Stomach (tissue), 9 donors: ENCODE results near the gene CALML6. TPM values are rescaled to one million over a fixed set of nuclear protein-coding genes. Genes with fewer than 3 reads are reported as not detected.

ENCODE experiments used
- DNase-seq, 2 donors: peaks; one replicate each; pipeline versions ENCODE4 v3.0.0 to v3.0.0-alpha.2; 2013 to 2019
- H3K27ac ChIP-seq, 5 donors: fragments of 200-600 bp in 4 of 5; sonication (generic) in 4 of 5; one replicate each; pipeline ENCODE4 v1.5.1; 2013 to 2019; ENCODE audit warnings: mild to moderate bottlenecking in 1 of 5, moderate library complexity in 1 of 5
- H3K27me3 ChIP-seq, 3 donors: fragments of 200-600 bp; sonication (generic); one replicate each; pipeline ENCODE4 v1.5.1; 2017 to 2019; ENCODE audit warnings: mixed run types in 1 of 3
- H3K36me3 ChIP-seq, 4 donors: fragments of 200-600 bp; sonication (generic); 1 replicate in 3 of 4; 2 replicates in 1 of 4; pipeline ENCODE4 v1.5.1; 2016 to 2019
- H3K4me1 ChIP-seq, 4 donors: fragments of 200-600 bp; sonication (generic); one replicate each; pipeline ENCODE4 v1.5.1; 2016 to 2019
- H3K4me3 ChIP-seq, 4 donors: fragments of 200-600 bp; sonication (generic) in 3 of 4; one replicate each; pipeline ENCODE4 v1.5.1; 2016 to 2019; ENCODE audit warnings: mild to moderate bottlenecking in 1 of 4
- H3K9me3 ChIP-seq, 4 donors: fragments of 200-600 bp; sonication (generic); one replicate each; pipeline ENCODE4 v1.5.1; 2016 to 2019
- CTCF ChIP-seq, 7 experiments: fragments of 450-650 bp in 4 of 7; fragments of 200-600 bp in 3 of 7; sonication (generic) in 3 of 7; IDR thresholded peaks; one replicate each; pipeline ENCODE4 v1.5.1; 2016 to 2019; ENCODE audit warnings: antibody characterized with exemption in 7 of 7, control low read depth in 2 of 7, mild to moderate bottlenecking in 1 of 7
- EP300 ChIP-seq: sonication (generic); formaldehyde crosslinking; IDR thresholded peaks from one replicate; pipeline ENCODE4 v1.6.1; 2017; ENCODE audit warnings: antibody characterized with exemption
- POLR2A ChIP-seq, 4 donors: fragments of 450-650 bp; IDR thresholded peaks; one replicate each; pipeline ENCODE4 v1.6.1; 2016; ENCODE audit warnings: antibody characterized with exemption in 4 of 4, control low read depth in 2 of 4, mild to moderate bottlenecking in 1 of 4, moderate library complexity in 1 of 4
- POLR2AphosphoS5 ChIP-seq, 3 donors: sonication (generic); formaldehyde crosslinking; IDR thresholded peaks; one replicate each; pipeline ENCODE4 v1.6.1; 2016; ENCODE audit warnings: antibody characterized with exemption in 3 of 3
- WGBS, 5 donors: extraction: QIAGEN DNeasy Blood & Tissue Kit in 3 of 5; methylation state at CpG; one replicate each; pipeline versions ENCODE4 v1.1.5 to v1.1.7; 2013 to 2018; 5-methylcytosine and 5-hydroxymethylcytosine counted together
- intact Hi-C: fragments of 100-400 bp; cut with DNase I; formaldehyde crosslinking; loops from one replicate; pipeline ENCODE4 v1.15.1; 2023; ENCODE audit warnings: low total_unique reads
- polyA plus RNA-seq, 3 donors: library from polyadenylated mRNA; stranded (reverse); fragments of 200-250 nt; gene quantifications; one replicate each; pipeline ENCODE4 v1.2.3, GENCODE V29; 2013
- total RNA-seq, 5 donors: library from RNA; depleted of rRNA; stranded (reverse); fragments of >200 nt; gene quantifications; one replicate each; pipeline versions ENCODE4 v1.1.0 to v1.2.3, GENCODE V29; 2014 to 2016
- donor health status: healthy with polysubstance abuse.
- donor health status: Bipolar disorder and iron deficiency.
- donor health status: healthy.

Gene CALML6
- total and polyA plus RNA-seq, 8 donors, result 1.4 to 5.7 (median 2.6) TPM; not detected in 5

- intact Hi-C loops, result loop anchor here (10.0 kb wide), 1 partner anchor 144 kb away; no protein-coding TSS in a partner anchor
- H3K36me3 ChIP-seq, result no peaks in the 10 kb centered on the region
- H3K9me3 ChIP-seq, result no peaks in the 10 kb centered on the region
- peaks cover 26 to 39% (median 37%) of the 10 kb centered on the region in 4 donors for H3K4me1 ChIP-seq
- no peaks in the 10 kb centered on the region for H3K27me3 ChIP-seq
- peak overlapping the region; percentile 90 to 96 (median 92) for H3K27ac ChIP-seq
- no peak for DNase-seq
- peak overlapping the region; percentile 64 to 73 (median 68) for H3K4me3 ChIP-seq
- 3 to 12% (median 6%) methylated on average over 9 to 21 of the region's 21 CpGs for WGBS, 5 donors
- no peak for TF ChIP-seq EP300
These were observed 6.6 kb upstream of the CALML6 start for GRCh38 chr1:1908506-1908791.

- TF ChIP-seq POLR2AphosphoS5 (IDR thresholded peaks at IDR 0.05) (no peak), CTCF (IDR thresholded peaks at IDR 0.05) (no peak), POLR2A (IDR thresholded peaks at IDR 0.05) (no peak), EP300 (no peak)
- no peaks in the 10 kb centered on the region for H3K27me3 ChIP-seq
- no peaks in the 10 kb centered on the region for H3K36me3 ChIP-seq
- H3K4me1 ChIP-seq, result peaks cover 26 to 39% (median 37%) of the 10 kb centered on the region in 4 donors
- no peak for DNase-seq
- intact Hi-C loops, result no loop called here
- WGBS, 5 donors, result 80 to 93% (median 89%) methylated on average over 6 of the region's 6 CpGs
- no peaks in the 10 kb centered on the region for H3K9me3 ChIP-seq
- peak overlapping the region in 3 of 4 donors; percentile 64 to 71 (median 66) for H3K4me3 ChIP-seq
- peak overlapping the region in 4 of 5 donors; percentile 90 to 96 (median 94) for H3K27ac ChIP-seq
These were observed 5.0 kb upstream of the CALML6 start for GRCh38 chr1:1910033-1910465.

- intact Hi-C loops, result no loop called here
- TF ChIP-seq CTCF (IDR thresholded peaks at IDR 0.05) (no peak), EP300 (no peak), POLR2AphosphoS5 (IDR thresholded peaks at IDR 0.05) (no peak), POLR2A (IDR thresholded peaks at IDR 0.05) (no peak)
- peak in 1 of 2 donors; percentile 22 for DNase-seq
These were observed 4.3 kb upstream of the CALML6 start for GRCh38 chr1:1910651-1911331.

GRCh38 chr1:1911350-1912041 lies 3.6 kb upstream of the CALML6 start:
- Histone ChIP-seq H3K36me3 (no peaks in the 10 kb centered on the region), H3K9me3 (no peaks in the 10 kb centered on the region), H3K4me1 (peaks cover 30 to 45% (median 41%) of the 10 kb centered on the region in 4 donors), H3K4me3 (no peak overlapping the region), H3K27ac (no peak overlapping the region), H3K27me3 (no peaks in the 10 kb centered on the region)
- TF ChIP-seq EP300 (no peak), POLR2AphosphoS5 (IDR thresholded peaks at IDR 0.05) (no peak), POLR2A (IDR thresholded peaks at IDR 0.05) (no peak), CTCF (IDR thresholded peaks at IDR 0.05) (no peak)
- DNase-seq, result peak in 1 of 2 donors; percentile 15
- intact Hi-C loops, result no loop called here
- 79 to 93% (median 86%) methylated on average over 12 to 13 of the region's 13 CpGs for WGBS, 5 donors

More at GRCh38 chr1:1910651-1911331, 4.3 kb upstream of the CALML6 start:
- 90 to 97% (median 94%) methylated on average over 18 to 22 of the region's 22 CpGs for WGBS, 5 donors
- Histone ChIP-seq H3K4me1 (peaks cover 29 to 44% (median 42%) of the 10 kb centered on the region in 4 donors), H3K36me3 (no peaks in the 10 kb centered on the region), H3K27ac (no peak overlapping the region), H3K4me3 (no peak overlapping the region), H3K27me3 (no peaks in the 10 kb centered on the region), H3K9me3 (no peaks in the 10 kb centered on the region)
